ENCODE data around the gene STK32C. TPM values are rescaled to one million over a fixed set of nuclear protein-coding genes. Genes with fewer than 3 reads are reported as not detected.

The STK32C gene
- total and polyA plus RNA-seq, 10 of the 15 experiments (the other 5 are each of a cell fraction or from before 2014, with no cell fraction given) = 1.5 to 18.1 (median 6.4) TPM

DNA sequence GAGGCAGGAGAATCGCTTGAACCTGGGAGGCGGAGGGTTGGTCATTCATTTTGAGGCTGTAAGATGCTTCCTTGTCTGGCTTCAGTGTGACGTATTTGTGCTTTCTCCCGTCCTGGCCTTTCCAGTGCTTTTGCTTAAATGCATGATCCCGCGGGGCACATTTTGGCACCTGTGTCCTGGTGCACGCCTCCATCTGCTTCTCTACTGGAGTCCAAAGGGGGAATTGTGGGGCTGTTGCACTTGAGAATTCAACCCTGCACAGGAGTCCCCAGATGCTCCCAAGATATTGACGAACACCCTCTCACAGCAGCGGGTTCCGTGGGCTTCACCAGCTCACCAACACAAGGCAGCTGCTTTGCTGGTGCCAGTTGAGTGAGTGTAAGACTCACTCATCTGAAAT, 14.0 kb upstream of the STK32C start:
- ChIA-PET CTCF (no interaction called here), SMC1A (ENCODE audit: uncharacterized antibody, unreplicated experiment) (no interaction called here), POLR2A (no interaction called here), RAD21 (ENCODE audit: unreplicated experiment) (no interaction called here)
- 96% methylated on average over 10 of the region's 10 CpGs for WGBS (ENCODE audit: insufficient coverage, insufficient replicate concordance, low lambda C conversion rate, missing lambda C conversion rate)
- TF ChIP-seq JUND (IDR thresholded peaks at IDR 0.05; ENCODE audit: low read depth, low read length) (no peak), EGR1 (IDR thresholded peaks at IDR 0.05; ENCODE audit: borderline replicate concordance in 1 of 2, low read depth in 2 of 2, low read length in 2 of 2) (no peak), SRF (IDR thresholded peaks at IDR 0.05; ENCODE audit: low read depth in 2 of 2, low read length in 2 of 2) (no peak), ETV6 (conservative IDR thresholded peaks at IDR 0.05 in 1 of 2, IDR thresholded peaks at IDR 0.05 in 1 of 2; ENCODE audit: borderline replicate concordance in 1 of 2, low read depth in 1 of 2) (no peak), CREM (IDR thresholded peaks at IDR 0.05; ENCODE audit: low read depth) (no peak), SMAD1 (IDR thresholded peaks at IDR 0.05; ENCODE audit: low read depth, partially characterized antibody) (no peak), HCFC1 (IDR thresholded peaks at IDR 0.05; ENCODE audit: low read length) (no peak), MTA3 (IDR thresholded peaks at IDR 0.05; ENCODE audit: borderline replicate concordance, low read length) (no peak), SUZ12 (IDR thresholded peaks at IDR 0.05; ENCODE audit: unreplicated experiment) (no peak), NRF1 (conservative IDR thresholded peaks at IDR 0.05; ENCODE audit: low read depth, low read length) (no peak), SPI1 (IDR thresholded peaks at IDR 0.05; ENCODE audit: borderline replicate concordance, insufficient read depth, low read depth, low read length) (no peak), CBFB (IDR thresholded peaks at IDR 0.05; ENCODE audit: low read depth) (no peak)
- TF ChIP-seq, protein P1, sequence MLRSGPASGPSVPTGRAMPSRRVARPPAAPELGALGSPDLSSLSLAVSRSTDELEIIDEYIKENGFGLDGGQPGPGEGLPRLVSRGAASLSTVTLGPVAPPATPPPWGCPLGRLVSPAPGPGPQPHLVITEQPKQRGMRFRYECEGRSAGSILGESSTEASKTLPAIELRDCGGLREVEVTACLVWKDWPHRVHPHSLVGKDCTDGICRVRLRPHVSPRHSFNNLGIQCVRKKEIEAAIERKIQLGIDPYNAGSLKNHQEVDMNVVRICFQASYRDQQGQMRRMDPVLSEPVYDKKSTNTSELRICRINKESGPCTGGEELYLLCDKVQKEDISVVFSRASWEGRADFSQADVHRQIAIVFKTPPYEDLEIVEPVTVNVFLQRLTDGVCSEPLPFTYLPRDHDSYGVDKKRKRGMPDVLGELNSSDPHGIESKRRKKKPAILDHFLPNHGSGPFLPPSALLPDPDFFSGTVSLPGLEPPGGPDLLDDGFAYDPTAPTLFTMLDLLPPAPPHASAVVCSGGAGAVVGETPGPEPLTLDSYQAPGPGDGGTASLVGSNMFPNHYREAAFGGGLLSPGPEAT (IDR thresholded peaks at IDR 0.05; ENCODE audit: low read depth) = no peak
- Histone ChIP-seq H2AFZ (ENCODE audit: control insufficient read depth, low read depth, low read length) (no peak overlapping the region), H3K79me2 (ENCODE audit: control insufficient read depth, insufficient read depth, low read length) (no peaks in the 10 kb centered on the region), H3K4me3 (no peak overlapping the region), H3K27ac (ENCODE audit: control insufficient read depth, insufficient read depth) (no peak overlapping the region), H3K27me3 (replicated peaks in 1 of 2; ENCODE audit: control insufficient read depth in 2 of 2, insufficient read depth in 2 of 2, low read length in 1 of 2) (no peaks in the 10 kb centered on the region), H3K4me2 (ENCODE audit: control insufficient read depth, insufficient read depth) (no peak overlapping the region), H4K20me1 (ENCODE audit: control insufficient read depth, insufficient read depth) (no peaks in the 10 kb centered on the region), H3K4me1 (ENCODE audit: control insufficient read depth, insufficient read depth, low read length) (peaks cover 36% of the 10 kb centered on the region), H3K9ac (ENCODE audit: control insufficient read depth, insufficient read depth, low read length) (no peak overlapping the region), H3K36me3 (ENCODE audit: control insufficient read depth in 2 of 2, insufficient read depth in 2 of 2, low read length in 1 of 2) (peaks cover 0 to 3% of the 10 kb centered on the region in 2 experiments; a peak in 1 of 4 replicates), H3K9me3 (replicated peaks; ENCODE audit: control insufficient read depth, insufficient read depth, low read length) (peaks cover 1% of the 10 kb centered on the region; the same call in 1 of the 3 replicates)
- BruUV-seq (replicated peaks) = no TSS peak
- DNase-seq (ENCODE audit: low read depth, low spot score) = no peak
- in situ Hi-C loops (cut with MboI) (no loop called here), intact Hi-C loops (cut with micrococcal nuclease; ENCODE audit: unreplicated experiment) (loop anchor here (5.0 to 10.0 kb wide), 2 partner anchors 216 to 253 kb away; partner anchors contain the start of gene INPP5A)
- no peak for FAIRE-seq
- ATAC-seq = no peak

All from GM12878 (cell line).